Psoas muscle (tissue), 8 donors: Measurements from ENCODE around the gene PHF21B. TPM values are rescaled to one million over a fixed set of nuclear protein-coding genes. Genes with fewer than 3 reads are reported as not detected.

ENCODE experiments used
- ATAC-seq, 4 donors: fragments of 200-7000 bp; cut with Tn5 transposase; one replicate each; pipeline ENCODE4 v1.9.1; 2020; ENCODE audit warnings: moderate library complexity in 3 of 4, mild to moderate bottlenecking in 2 of 4
- DNase-seq, 2 donors: peaks; one replicate each; pipeline ENCODE4 v3.0.0-alpha.2; 2020
- H3K27ac ChIP-seq: fragments of 200-600 bp; one replicate; pipeline ENCODE4 v1.8.0; 2022
- H3K27me3 ChIP-seq, 3 donors: fragments of 200-600 bp in 1 of 3; one replicate each; pipeline versions ENCODE4 v1.6.1 to v1.8.0; 2013 to 2022; ENCODE audit warnings: low read length in 2 of 3, mild to moderate bottlenecking in 2 of 3, moderate library complexity in 1 of 3; ENCODE audit not compliant: insufficient read depth in 3 of 3
- H3K36me3 ChIP-seq, 2 donors: fragments of 200-600 bp in 1 of 2; one replicate each; pipeline versions ENCODE4 v1.6.1 to v1.8.0; 2013 to 2022; ENCODE audit warnings: low read depth in 1 of 2, mild to moderate bottlenecking in 1 of 2, moderate library complexity in 1 of 2; ENCODE audit not compliant: insufficient read depth in 1 of 2
- H3K4me1 ChIP-seq: fragments of 200-600 bp; one replicate; pipeline ENCODE4 v1.8.0; 2022
- H3K4me3 ChIP-seq: fragments of 200-600 bp; one replicate; pipeline ENCODE4 v1.8.0; 2022; ENCODE audit warnings: mild to moderate bottlenecking
- H3K9me3 ChIP-seq: fragments of 200-600 bp; one replicate; pipeline ENCODE4 v1.8.0; 2022
- CTCF ChIP-seq: fragments of 200-600 bp; IDR thresholded peaks from one replicate; pipeline ENCODE4 v1.8.0; 2022; ENCODE audit warnings: antibody characterized with exemption
- WGBS, 3 donors: extraction: QIAGEN DNeasy Blood & Tissue Kit; methylation state at CpG; one replicate each; pipeline versions ENCODE4 v1.1.6 to v1.1.7; 2013; 5-methylcytosine and 5-hydroxymethylcytosine counted together
- intact Hi-C, 2 donors: fragments of 100-400 bp; cut with DNase I; formaldehyde crosslinking; loops; one replicate each; pipeline versions ENCODE4 v1.11.0 to v1.14.2; 2022
- polyA plus RNA-seq, 3 donors: library from polyadenylated mRNA; stranded (reverse); fragments of 200-250 nt; gene quantifications; one replicate each; pipeline ENCODE4 v1.2.3, GENCODE V29; 2013
- total RNA-seq, 4 donors: library from RNA; stranded (reverse); fragmentation: NEBNext Ultra II Directional in 2 of 4; extraction: Animal tissue kit (Norgen Biotek cat#: 25700) in 2 of 4; gene quantifications; one replicate each; pipeline versions ENCODE4 v1.2.1 to v1.2.4, GENCODE V29; 2021 to 2023
- donor health status: healthy with polysubstance abuse.
- donor health status: DM: no; HTN: no; CAD: no; lungs with moderate emphysema.
- donor health status: Bipolar disorder and iron deficiency.
- donor health status: healthy.
- donor health status: DM: yes; HTN: yes; CAD: no.
- donor health status: DM: no; HTN: no; CAD: no.
- donor health status: DM: no; HTN: no; CAD: no.
- donor health status: DM: yes; HTN: yes; CAD: no.

The PHF21B gene
- total and polyA plus RNA-seq, 7 donors, result 0.03 to 0.58 (median 0.16) TPM; not detected in 1

- H3K27me3 ChIP-seq, result peaks cover 0 to 53% (median 0%) of the 10 kb centered on the region in 3 donors
- H3K4me3 ChIP-seq, result no peak overlapping the region
- DNase-seq (no peak), ATAC-seq (no peak)
- H3K27ac ChIP-seq, result no peak overlapping the region
- no peak for TF ChIP-seq CTCF
- peaks cover 5% of the 10 kb centered on the region for H3K4me1 ChIP-seq
- H3K9me3 ChIP-seq, result no peaks in the 10 kb centered on the region
- 41 to 57% (median 47%) methylated on average over 4 of the region's 4 CpGs for WGBS, 3 donors
- H3K36me3 ChIP-seq, result no peaks in the 10 kb centered on the region
- intact Hi-C loops, result no loop called here
Observed at GRCh38 chr22:45014654-45015053, 4.8 kb upstream of the PHF21B start.

GRCh38 chr22:45013138-45013537 is 3.3 kb upstream of the PHF21B start:
- Histone ChIP-seq H3K4me1 (peaks cover 13% of the 10 kb centered on the region), H3K27ac (no peak overlapping the region), H3K27me3 (peaks cover 0 to 54% (median 6%) of the 10 kb centered on the region in 3 donors)

GRCh38 chr22:45010532-45010900 is 711 bp upstream of the PHF21B start:
- H3K36me3 ChIP-seq, result no peaks in the 10 kb centered on the region
- no peak for TF ChIP-seq CTCF
- H3K27me3 ChIP-seq, result peaks cover 0 to 74% (median 12%) of the 10 kb centered on the region in 3 donors
- H3K4me1 ChIP-seq, result peaks cover 15% of the 10 kb centered on the region
- ATAC-seq (no peak), DNase-seq (no peak)
- 2 to 3% (median 2%) methylated on average over 17 of the region's 17 CpGs for whole genome bisulfite sequencing, 3 donors
- no peaks in the 10 kb centered on the region for H3K9me3 ChIP-seq
- H3K27ac ChIP-seq, result no peak overlapping the region
- intact Hi-C loops, result no loop called here
- H3K4me3 ChIP-seq, result peak overlapping the region; percentile 62

More at GRCh38 chr22:45013138-45013537, 3.3 kb upstream of the PHF21B start:
- no peak for TF ChIP-seq CTCF
- H3K9me3 ChIP-seq, result no peaks in the 10 kb centered on the region
- no peak overlapping the region for H3K4me3 ChIP-seq
- H3K36me3 ChIP-seq, result no peaks in the 10 kb centered on the region
- ATAC-seq (no peak), DNase-seq (no peak)
- intact Hi-C loops, result no loop called here
- 85 to 98% (median 90%) methylated on average over 5 of the region's 5 CpGs for WGBS, 3 donors

GRCh38 chr22:45008751-45009605 is 827 bp downstream of the PHF21B start:
- Histone ChIP-seq H3K4me3 (peak overlapping the region; percentile 62), H3K27ac (no peak overlapping the region), H3K36me3 (no peaks in the 10 kb centered on the region), H3K27me3 (peaks cover 0 to 80% (median 16%) of the 10 kb centered on the region in 3 donors), H3K4me1 (peaks cover 15% of the 10 kb centered on the region), H3K9me3 (no peaks in the 10 kb centered on the region)
- no peak for TF ChIP-seq CTCF
- ATAC-seq (no peak), DNase-seq (peak in 1 of 2 donors; percentile 15)
- WGBS, 3 donors, result 1% methylated on average over 60 to 90 of the region's 90 CpGs
- intact Hi-C loops, result no loop called here
